H1 (cell line): ENCODE measurements around the gene CLDN6. TPM values are rescaled to one million over a fixed set of nuclear protein-coding genes. Genes with fewer than 3 reads are reported as not detected.

ENCODE experiments used
- CTCF ChIA-PET: fragments of 300-600 bp; sonication (Branson Sonifier 250); formaldehyde crosslinking; loops from one replicate; lab custom pipeline; 2021; ENCODE audit not compliant: partially characterized antibody; lab: Charles Lee
- POLR2A ChIA-PET: fragments of 300-600 bp; sonication (Branson Sonifier 250); formaldehyde crosslinking; loops from one replicate; lab custom pipeline; 2021; ENCODE audit warnings: inconsistent platforms; ENCODE audit not compliant: partially characterized antibody; lab: Charles Lee
- DNase-seq, 2 experiments: peaks; one replicate each; pipeline versions ENCODE4 v3.0.0 to v3.0.0-alpha.2; 2010 to 2022; ENCODE audit warnings: low spot score in 2 of 2, low read depth in 1 of 2, mixed read lengths in 1 of 2
- FAIRE-seq: peaks from 2 replicates; lab custom pipeline; 2011; peaks lifted over from hg19 to GRCh38; lab: Jason Lieb, UNC
- H2AFZ ChIP-seq: 2 replicates; pipeline ENCODE4 v1.8.1; 2012; ENCODE audit warnings: low read length, inconsistent platforms
- H2AK5ac ChIP-seq: 2 replicates; pipeline ENCODE4 v1.6.1; 2013; ENCODE audit warnings: low read depth, low read length
- H2BK120ac ChIP-seq: replicated peaks from 2 replicates; pipeline ENCODE3; 2013; ENCODE audit warnings: low read depth, low read length, inconsistent platforms
- H2BK12ac ChIP-seq: 2 replicates; pipeline ENCODE4 v1.6.1; 2013; ENCODE audit warnings: low read depth, low read length
- H2BK15ac ChIP-seq: 2 replicates; pipeline ENCODE4 v1.6.1; 2013; ENCODE audit warnings: low read length
- H2BK20ac ChIP-seq: 2 replicates; pipeline ENCODE4 v1.6.1; 2013; ENCODE audit warnings: low read length
- H2BK5ac ChIP-seq: 2 replicates; pipeline ENCODE4 v1.6.1; 2013; ENCODE audit warnings: low read depth, low read length
- H3K14ac ChIP-seq: 2 replicates; pipeline ENCODE4 v1.6.1; 2013; ENCODE audit warnings: inconsistent platforms; ENCODE audit not compliant: insufficient read length
- H3K18ac ChIP-seq: 2 replicates; pipeline ENCODE4 v1.6.1; 2013; ENCODE audit warnings: low read length; ENCODE audit errors: extremely low read depth
- H3K23ac ChIP-seq: 2 replicates; pipeline ENCODE4 v1.6.1; 2013; ENCODE audit warnings: inconsistent platforms; ENCODE audit not compliant: insufficient read length
- H3K23me2 ChIP-seq: 2 replicates; pipeline ENCODE4 v1.6.1; 2013; ENCODE audit warnings: low read depth, low read length
- H3K27ac ChIP-seq: 2 replicates; pipeline ENCODE4 v1.6.1; 2011; ENCODE audit warnings: low read depth, low read length, inconsistent platforms
- H3K27me3 ChIP-seq, 4 experiments: replicated peaks in 1 of 4; 1 replicate in 1 of 4; 2 replicates in 3 of 4; pipeline versions ENCODE4 v1.6.1 to v1.8.1; 2011 to 2013; ENCODE audit warnings: low read length in 3 of 4, mild to moderate bottlenecking in 3 of 4, inconsistent platforms in 2 of 4, mixed read lengths in 2 of 4, moderate library complexity in 1 of 4; ENCODE audit not compliant: control insufficient read depth in 3 of 4, insufficient read depth in 3 of 4; ENCODE audit errors: extremely low read depth in 1 of 4
- H3K36me3 ChIP-seq, 4 experiments: 2 replicates each; pipeline versions ENCODE4 v1.6.1 to v1.8.1; 2011 to 2013; ENCODE audit warnings: mild to moderate bottlenecking in 4 of 4, low read length in 3 of 4, moderate library complexity in 2 of 4, control low read depth in 1 of 4, inconsistent platforms in 1 of 4; ENCODE audit not compliant: insufficient read depth in 4 of 4, control insufficient read depth in 2 of 4
- H3K4ac ChIP-seq: replicated peaks from 2 replicates; pipeline ENCODE3; 2013; ENCODE audit warnings: low read length, low read depth, mixed read lengths, inconsistent platforms; ENCODE audit not compliant: insufficient read length
- H3K4me1 ChIP-seq, 4 experiments: replicated peaks in 1 of 4; 1 replicate in 1 of 4; 2 replicates in 3 of 4; pipeline versions ENCODE4 v1.6.1 to v1.8.1; 2011 to 2013; ENCODE audit warnings: low read length in 3 of 4, inconsistent platforms in 2 of 4, mixed read lengths in 1 of 4; ENCODE audit not compliant: insufficient read depth in 4 of 4, control insufficient read depth in 3 of 4
- H3K4me2 ChIP-seq, 2 experiments: 2 replicates each; pipeline versions ENCODE4 v1.6.1 to v1.8.1; 2011 to 2013; ENCODE audit warnings: low read depth in 2 of 2, low read length in 2 of 2, control low read depth in 1 of 2, inconsistent platforms in 1 of 2, mild to moderate bottlenecking in 1 of 2; ENCODE audit not compliant: insufficient read depth in 1 of 2
- H3K4me3 ChIP-seq, 4 experiments: fragments of 200-600, 300-600 bp in 1 of 4; sonication (generic), shearing (Covaris generic), sonication (Bioruptor Twin) in 1 of 4; 2 replicates each; pipeline versions ENCODE4 v1.5.1 to v1.8.1; 2011 to 2016; ENCODE audit warnings: low read length in 4 of 4, low read depth in 3 of 4, control low read depth in 2 of 4, inconsistent platforms in 2 of 4, mild to moderate bottlenecking in 2 of 4, mixed read lengths in 1 of 4, moderate library complexity in 1 of 4; ENCODE audit not compliant: insufficient read depth in 2 of 4; ENCODE audit errors: extremely low read depth in 1 of 4
- H3K56ac ChIP-seq: replicated peaks from 2 replicates; pipeline ENCODE3; 2013; ENCODE audit warnings: low read depth, mild to moderate bottlenecking, mixed read lengths, low read length, inconsistent platforms; ENCODE audit not compliant: insufficient read length
- H3K79me1 ChIP-seq: 2 replicates; pipeline ENCODE4 v1.6.1; 2013; ENCODE audit warnings: low read depth, low read length, control low read depth
- H3K79me2 ChIP-seq, 2 experiments: 2 replicates each; pipeline versions ENCODE4 v1.6.1 to v1.8.1; 2012 to 2013; ENCODE audit warnings: low read length in 2 of 2, mild to moderate bottlenecking in 2 of 2, inconsistent platforms in 1 of 2; ENCODE audit not compliant: insufficient read depth in 2 of 2, control insufficient read depth in 1 of 2
- H3K9ac ChIP-seq, 4 experiments: replicated peaks in 1 of 4; 1 replicate in 1 of 4; 2 replicates in 3 of 4; pipeline versions ENCODE4 v1.6.1 to v1.8.1; 2011 to 2013; ENCODE audit warnings: low read depth in 3 of 4, low read length in 3 of 4, control low read depth in 2 of 4, mild to moderate bottlenecking in 2 of 4, moderate library complexity in 2 of 4, inconsistent platforms in 1 of 4; ENCODE audit errors: extremely low read depth in 1 of 4
- H3K9me3 ChIP-seq, 2 experiments: 2 replicates each; pipeline versions ENCODE4 v1.6.1 to v1.8.1; 2012 to 2013; ENCODE audit warnings: mild to moderate bottlenecking in 2 of 2, moderate library complexity in 2 of 2, control low read depth in 1 of 2, inconsistent platforms in 1 of 2, low read depth in 1 of 2, low read length in 1 of 2, mixed read lengths in 1 of 2; ENCODE audit not compliant: insufficient read depth in 2 of 2
- H4K20me1 ChIP-seq, 2 experiments: replicated peaks in 1 of 2; 2 replicates each; pipeline versions ENCODE3 to v1.8.1; 2011 to 2013; ENCODE audit warnings: inconsistent platforms in 2 of 2, low read length in 2 of 2, mild to moderate bottlenecking in 1 of 2; ENCODE audit not compliant: insufficient read depth in 2 of 2, control insufficient read depth in 1 of 2
- H4K5ac ChIP-seq: 2 replicates; pipeline ENCODE4 v1.6.1; 2013; ENCODE audit warnings: low read length, low read depth, mixed read lengths, inconsistent platforms; ENCODE audit not compliant: insufficient read length
- H4K8ac ChIP-seq: 2 replicates; pipeline ENCODE4 v1.8.0; 2013; ENCODE audit warnings: mild to moderate bottlenecking, moderate library complexity, low read length, inconsistent platforms; ENCODE audit not compliant: insufficient read depth; ENCODE audit errors: extremely low read depth
- H4K91ac ChIP-seq: replicated peaks from 2 replicates; pipeline ENCODE3; 2013; ENCODE audit warnings: low read length, mixed read lengths, inconsistent platforms; ENCODE audit not compliant: insufficient read length
- CBX5 ChIP-seq: fragments of 300-800, 300-1000 bp; sonication (generic); IDR thresholded peaks from 2 replicates; pipeline ENCODE4 v1.7.1; 2016; ENCODE audit warnings: antibody characterized with exemption, low read length, low read depth
- CREB1 ChIP-seq: IDR thresholded peaks from 2 replicates; pipeline ENCODE4 v1.6.1; 2012; ENCODE audit warnings: inconsistent platforms
- E2F6 ChIP-seq: IDR thresholded peaks from 2 replicates; pipeline ENCODE4 v1.6.1; 2012; ENCODE audit warnings: inconsistent platforms
- EGR1 ChIP-seq: IDR thresholded peaks from 2 replicates; pipeline ENCODE4 v1.6.1; 2011; ENCODE audit warnings: low read depth, low read length, borderline replicate concordance
- KDM4A ChIP-seq: IDR thresholded peaks from one replicate; pipeline ENCODE4 v1.7.1; 2012; ENCODE audit warnings: low read depth, mild to moderate bottlenecking, moderate library complexity, low read length, inconsistent platforms; ENCODE audit not compliant: severe bottlenecking
- MAX ChIP-seq: IDR thresholded peaks from 2 replicates; pipeline ENCODE4 v1.6.1; 2012; ENCODE audit warnings: inconsistent platforms
- NRF1 ChIP-seq: IDR thresholded peaks from 2 replicates; pipeline ENCODE4 v1.6.1; 2011; ENCODE audit warnings: mild to moderate bottlenecking, low read depth, low read length, improper control_type of control experiment
- POLR2A ChIP-seq, 2 experiments: IDR thresholded peaks; 1 replicate in 1 of 2; 2 replicates in 1 of 2; pipeline ENCODE4 v1.6.1; 2011; ENCODE audit warnings: low read depth in 2 of 2, low read length in 2 of 2, mild to moderate bottlenecking in 2 of 2; ENCODE audit errors: control extremely low read depth in 1 of 2
- RAD21 ChIP-seq, 2 experiments: IDR thresholded peaks in 1 of 2; conservative IDR thresholded peaks in 1 of 2; 2 replicates each; pipeline ENCODE4 v1.6.1; 2011; ENCODE audit warnings: low read depth in 2 of 2, low read length in 2 of 2, improper control_type of control experiment in 1 of 2, inconsistent platforms in 1 of 2, mild to moderate bottlenecking in 1 of 2, moderate library complexity in 1 of 2
- WGBS, 2 experiments: shearing (Covaris generic) in 1 of 2; methylation state at CpG; one replicate each; pipeline versions ENCODE4 v1.1.6 to v1.1.7; 2013 to 2015; ENCODE audit warnings: low lambda C conversion rate in 2 of 2, mixed read lengths in 2 of 2, inconsistent platforms in 1 of 2, low coverage in 1 of 2, missing lambda C conversion rate in 1 of 2; ENCODE audit not compliant: insufficient replicate concordance in 2 of 2, insufficient coverage in 1 of 2, insufficient read length in 1 of 2; ENCODE audit errors: extremely low coverage in 1 of 2, missing lambda C conversion rate in 1 of 2; 5-methylcytosine and 5-hydroxymethylcytosine counted together
- polyA plus RNA-seq, 7 experiments: library from polyadenylated mRNA; depleted of rRNA in 3 of 7; stranded (reverse) in 5 of 7; unstranded in 2 of 7; fragments of >200 nt in 5 of 7; fragments of 200-250 nt in 2 of 7; gene quantifications; 1 replicate in 5 of 7; 2 replicates in 1 of 7; 4 replicates in 1 of 7; pipeline versions ENCODE4 v1.2.1 to v1.2.3, GENCODE V29; 2011 to 2013; ENCODE audit warnings: missing spikeins in 2 of 7, mixed read lengths in 2 of 7
- total RNA-seq: library from RNA; stranded (reverse); fragmentation: NEBNext Ultra II Directional; extraction: Animal tissue kit (Norgen Biotek cat#: 25700); gene quantifications from 2 replicates; pipeline ENCODE4 v1.2.1, GENCODE V29; 2021

Gene CLDN6
- total and polyA plus RNA-seq, 2 of the 8 experiments (the other 6 are each of a cell fraction or from before 2014, with no cell fraction given) = 747 to 1,115 TPM

- H3K23ac ChIP-seq = no peak overlapping the region
- no peaks in the 10 kb centered on the region for H3K9me3 ChIP-seq
- H4K91ac ChIP-seq = no peak overlapping the region
- WGBS, 2 experiments = 21% methylated on average over 24 of the region's 77 CpGs; no CpG with 5 or more reads in 1 of the 2 experiments
- H3K79me2 ChIP-seq = no peaks in the 10 kb centered on the region
- ChIA-PET POLR2A (interaction anchor here (0.8 to 12.7 kb wide), 28 partner anchors 8 to 125 kb away, joined by 3 to 140 read pairs (median 5); partner anchors contain the start of genes CLDN6, CLDN9, HCFC1R1 and MMP25), CTCF (interaction anchor here (0.6 to 8.3 kb wide), 38 partner anchors 9 to 1090 kb away, joined by 3 to 88 read pairs (median 6); partner anchors contain the start of genes MMP25, ZNF205 and ZSCAN10)
- H3K4me1 ChIP-seq = peaks cover 5 to 17% (median 6%) of the 10 kb centered on the region in 4 experiments; a peak in 6 of 7 replicates
- H3K23me2 ChIP-seq = peaks cover 6% of the 10 kb centered on the region; the same call in 1 of the 2 replicates
- H3K4me2 ChIP-seq = peak overlapping the region; percentile 49 to 85
- no peak overlapping the region for H3K56ac ChIP-seq
- H3K79me1 ChIP-seq = no peaks in the 10 kb centered on the region
- H3K9ac ChIP-seq = peak overlapping the region in 1 of 4 experiments; percentile 58; a peak in 1 of 7 replicates
- no peak overlapping the region for H2BK120ac ChIP-seq
- no peaks in the 10 kb centered on the region; a peak in 1 of 8 replicates for H3K36me3 ChIP-seq
- no peak overlapping the region for H2BK15ac ChIP-seq
- FAIRE-seq = no peak
- H2AFZ ChIP-seq = no peak overlapping the region
- peak in 1 of 2 experiments; percentile 83 for DNase-seq
- H2BK20ac ChIP-seq = no peak overlapping the region
- H3K27me3 ChIP-seq = no peaks in the 10 kb centered on the region; a peak in 1 of 7 replicates
- no peak overlapping the region for H3K14ac ChIP-seq
- H4K8ac ChIP-seq = peak overlapping the region; percentile 4; the same call in 1 of the 2 replicates
- H4K20me1 ChIP-seq = peaks cover 7% of the 10 kb centered on the region in 2 experiments
- no peak overlapping the region for H2BK12ac ChIP-seq
- no peak overlapping the region for H3K27ac ChIP-seq
- H3K4ac ChIP-seq = no peak overlapping the region
- peak overlapping the region; percentile 39 to 86 (median 67) for H3K4me3 ChIP-seq
- H2BK5ac ChIP-seq = peak overlapping the region; percentile 71; the same call in 1 of the 2 replicates
- H2AK5ac ChIP-seq = no peak overlapping the region
- peak overlapping the region; percentile 89 for H4K5ac ChIP-seq
- H3K18ac ChIP-seq = peak overlapping the region; percentile 48; the same call in 1 of the 2 replicates
- TF ChIP-seq EGR1 (no peak), E2F6 (no peak), CBX5 (no peak), NRF1 (no peak), RAD21 (IDR thresholded peaks at IDR 0.05 in 1 of 2, conservative IDR thresholded peaks at IDR 0.05 in 1 of 2; ENCODE audit: low read depth in 2 of 2, low read length in 2 of 2) (peak; percentile 11 to 14; a peak in 1 of 4 replicates), POLR2A (IDR thresholded peaks at IDR 0.05; ENCODE audit: control extremely low read depth in 1 of 2, low read depth in 2 of 2, low read length in 2 of 2) (no peak), CREB1 (0 out of 2 replicates have a peak, but pooled peaks have one; percentile 44), MAX (0 out of 2 replicates have a peak, but pooled peaks have one; percentile 24), KDM4A (peak; percentile 43)
Measured at GRCh38 chr16:3058139-3059030, 40.4 kb upstream of the CLDN6 start.
